ENCODE measurements around the gene ODAD4.
A peak's percentile ranks its signal among the peaks of the same experiment; 100 is the strongest.

The ODAD4 gene

DNA sequence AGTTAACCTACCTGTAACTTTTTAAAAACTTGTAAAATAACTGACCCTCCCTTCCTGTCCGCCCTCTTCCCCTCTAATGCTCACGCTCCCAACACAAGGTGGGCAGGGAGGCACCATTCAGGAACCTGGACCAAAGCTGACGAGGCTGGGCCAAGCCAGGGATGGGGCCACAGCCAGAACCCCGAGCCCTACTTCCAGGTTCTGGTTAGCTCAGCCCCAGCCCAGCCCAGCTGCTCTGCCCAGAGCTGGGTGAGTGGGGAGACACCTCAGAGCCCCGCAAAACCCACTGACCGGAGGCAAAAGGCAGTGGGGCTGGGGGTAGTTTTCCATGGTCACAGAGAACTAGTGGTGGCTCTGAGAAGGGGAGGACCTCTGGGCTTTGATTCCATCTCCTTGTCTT, 43.6 kb downstream of the ODAD4 start:
- H3K4me1 ChIP-seq (ENCODE audit: control insufficient read depth, insufficient read depth, low read length, poor library complexity, severe bottlenecking), result no peaks in the 10 kb centered on the region
- no peak overlapping the region for H3K27ac ChIP-seq (ENCODE audit: low read depth, low read length, severe bottlenecking)
- H3K36me3 ChIP-seq (ENCODE audit: control insufficient read depth, insufficient read depth, low read length), result peaks cover 97% of the 10 kb centered on the region
- 95 to 98% methylated on average over 4 to 5 of the region's 6 CpGs for WGBS, 2 experiments (ENCODE audit: insufficient coverage in 2 of 2)
- H3K4me3 ChIP-seq (ENCODE audit: extremely low read depth, insufficient read depth, low read length, poor library complexity, severe bottlenecking), result no peak overlapping the region
- no peaks in the 10 kb centered on the region for H3K9me3 ChIP-seq (ENCODE audit: control insufficient read depth, low read length)

DNA sequence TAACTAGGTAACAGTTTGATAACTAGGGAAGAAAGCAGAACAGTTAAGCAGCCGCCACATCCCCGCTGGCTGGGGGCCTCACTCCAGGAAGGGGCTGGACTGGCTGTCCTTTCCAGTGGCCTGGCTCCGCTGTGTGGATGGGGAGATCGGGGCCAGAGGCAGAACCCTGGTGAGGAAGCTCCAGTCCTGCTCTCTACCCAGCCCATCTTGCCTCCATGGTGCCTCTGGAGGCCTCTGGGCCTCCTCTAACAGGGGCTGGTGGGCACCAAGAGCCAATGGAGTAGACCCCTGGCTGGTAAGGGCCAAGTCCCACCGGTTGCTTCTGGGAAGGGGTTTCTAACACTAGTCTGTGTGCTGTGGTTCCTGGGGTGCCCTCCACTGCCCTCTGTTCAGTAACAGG, 44.2 kb downstream of the ODAD4 start:
- Histone ChIP-seq H3K9me3 (ENCODE audit: control insufficient read depth, low read length) (no peaks in the 10 kb centered on the region), H3K27ac (ENCODE audit: low read depth, low read length, severe bottlenecking) (no peak overlapping the region), H3K4me1 (ENCODE audit: control insufficient read depth, insufficient read depth, low read length, poor library complexity, severe bottlenecking) (no peaks in the 10 kb centered on the region), H3K36me3 (ENCODE audit: control insufficient read depth, insufficient read depth, low read length) (peaks cover 94% of the 10 kb centered on the region), H3K4me3 (ENCODE audit: extremely low read depth, insufficient read depth, low read length, poor library complexity, severe bottlenecking) (no peak overlapping the region)
- 80 to 96% methylated on average over 2 to 3 of the region's 5 CpGs for WGBS, 2 experiments (ENCODE audit: insufficient coverage in 2 of 2)

DNA sequence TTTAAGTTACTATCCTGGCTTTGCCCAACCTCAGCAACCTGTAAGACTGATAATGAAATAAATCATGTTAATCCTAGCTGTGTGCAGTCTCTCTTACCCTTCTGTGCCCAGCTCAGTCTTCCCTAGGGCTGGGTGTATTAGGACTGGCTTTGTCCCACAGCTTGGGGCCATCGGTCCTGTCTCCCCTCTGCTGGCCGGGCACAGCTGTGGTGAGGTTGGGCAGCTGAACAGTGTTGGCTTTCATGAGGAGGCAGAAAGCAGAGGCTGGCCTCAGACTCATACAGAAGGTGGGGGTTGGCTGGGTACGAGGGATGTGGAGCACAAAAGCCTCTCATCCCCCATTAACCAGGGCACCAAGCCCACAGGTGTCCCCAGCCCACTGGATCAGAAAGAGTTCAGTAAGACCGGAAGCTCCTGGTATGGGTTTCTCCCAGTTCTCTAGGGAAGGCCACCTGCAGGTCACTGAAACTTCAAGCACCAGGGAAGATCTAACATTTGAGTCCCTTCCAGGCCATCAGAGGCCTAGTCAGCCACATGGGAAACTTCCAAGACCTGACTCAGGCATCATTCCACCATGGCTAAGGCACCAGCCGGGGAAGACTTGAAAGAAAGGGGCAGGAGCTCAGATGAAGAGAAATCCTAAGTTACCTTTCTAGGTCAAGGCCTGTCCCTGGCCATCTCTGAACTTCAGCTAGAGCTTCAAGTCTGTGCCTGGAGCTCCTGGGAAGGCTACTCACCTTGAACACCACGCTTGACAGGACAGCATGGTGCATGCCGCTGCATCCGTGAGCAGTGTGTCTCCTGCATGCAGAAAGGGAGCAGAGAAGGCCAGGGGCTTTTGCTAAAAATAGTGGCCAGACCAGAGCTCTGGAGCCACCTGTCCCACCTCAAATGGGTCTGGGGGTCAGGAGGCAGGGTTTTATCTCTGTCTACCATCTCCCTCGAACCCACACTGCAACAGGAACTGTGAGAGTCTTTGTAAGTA, 45.0 kb downstream of the ODAD4 start:
- no peaks in the 10 kb centered on the region for H3K4me1 ChIP-seq (ENCODE audit: control insufficient read depth, insufficient read depth, low read length, poor library complexity, severe bottlenecking)
- H3K36me3 ChIP-seq (ENCODE audit: control insufficient read depth, insufficient read depth, low read length), result peaks cover 93% of the 10 kb centered on the region
- H3K27ac ChIP-seq (ENCODE audit: low read depth, low read length, severe bottlenecking), result no peak overlapping the region
- H3K4me3 ChIP-seq (ENCODE audit: extremely low read depth, insufficient read depth, low read length, poor library complexity, severe bottlenecking), result no peak overlapping the region
- 94 to 100% methylated on average over 6 to 7 of the region's 9 CpGs for WGBS, 2 experiments (ENCODE audit: insufficient coverage in 2 of 2)
- H3K9me3 ChIP-seq (ENCODE audit: control insufficient read depth, low read length), result no peaks in the 10 kb centered on the region

DNA sequence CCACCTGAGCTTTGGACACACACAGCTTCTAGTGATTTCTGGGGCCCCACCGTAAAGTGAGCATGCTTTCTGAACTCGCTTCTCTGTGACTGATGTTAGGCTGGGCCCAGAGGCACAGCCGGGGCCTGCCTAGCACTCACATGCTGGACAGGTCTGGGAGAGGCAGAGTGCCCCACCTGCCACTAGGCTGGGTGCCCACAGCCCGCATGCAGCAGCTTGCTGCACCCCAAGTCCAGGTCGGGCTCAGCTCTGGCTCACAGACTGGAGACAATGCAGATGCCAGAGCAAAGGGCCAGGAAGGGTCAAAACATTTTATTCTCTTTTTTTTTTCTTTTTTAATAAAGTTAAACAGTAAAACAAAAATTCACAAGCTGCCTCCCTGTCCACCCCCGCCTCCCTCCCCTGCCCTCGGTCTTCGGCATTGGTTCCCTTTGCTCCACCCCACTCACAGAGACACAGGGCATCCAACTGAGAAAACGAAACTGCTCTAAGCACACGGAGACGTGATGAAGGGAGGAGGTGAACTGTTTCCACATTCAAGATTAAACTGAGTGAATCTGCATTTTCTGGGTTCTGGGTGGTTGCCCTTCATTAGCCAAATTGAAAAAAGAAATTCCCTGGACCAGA, 45.8 kb downstream of the ODAD4 start:
- H3K27ac ChIP-seq (ENCODE audit: low read depth, low read length, severe bottlenecking), result no peak overlapping the region
- no peaks in the 10 kb centered on the region for H3K9me3 ChIP-seq (ENCODE audit: control insufficient read depth, low read length)
- no peaks in the 10 kb centered on the region for H3K4me1 ChIP-seq (ENCODE audit: control insufficient read depth, insufficient read depth, low read length, poor library complexity, severe bottlenecking)
- 88 to 96% methylated on average over 5 to 7 of the region's 11 CpGs for WGBS, 2 experiments (ENCODE audit: insufficient coverage in 2 of 2)
- peaks cover 93% of the 10 kb centered on the region for H3K36me3 ChIP-seq (ENCODE audit: control insufficient read depth, insufficient read depth, low read length)
- H3K4me3 ChIP-seq (ENCODE audit: extremely low read depth, insufficient read depth, low read length, poor library complexity, severe bottlenecking), result no peak overlapping the region

DNA sequence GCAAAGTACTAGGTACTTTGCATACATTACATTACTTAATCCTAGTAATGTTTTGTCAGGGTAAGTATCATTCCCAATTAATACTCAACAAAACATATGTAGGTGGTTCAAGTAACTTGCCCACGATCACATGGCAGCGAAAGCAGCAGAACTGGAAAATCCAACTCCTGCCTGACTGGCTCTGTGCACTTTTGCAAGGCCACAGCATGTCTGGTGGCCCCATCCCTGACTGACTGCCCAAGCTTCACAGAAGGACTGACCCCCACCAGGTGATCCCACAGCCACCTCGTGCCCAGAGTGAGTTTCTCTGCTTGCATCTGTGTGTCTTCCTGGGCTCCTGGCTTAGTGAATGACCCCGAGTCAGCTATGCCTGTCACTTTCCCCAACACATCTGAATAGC, 47.6 kb downstream of the ODAD4 start:
- H3K9me3 ChIP-seq (ENCODE audit: control insufficient read depth, low read length), result no peaks in the 10 kb centered on the region
- H3K4me1 ChIP-seq (ENCODE audit: control insufficient read depth, insufficient read depth, low read length, poor library complexity, severe bottlenecking), result no peaks in the 10 kb centered on the region
- peaks cover 95% of the 10 kb centered on the region for H3K36me3 ChIP-seq (ENCODE audit: control insufficient read depth, insufficient read depth, low read length)
- H3K4me3 ChIP-seq (ENCODE audit: extremely low read depth, insufficient read depth, low read length, poor library complexity, severe bottlenecking), result no peak overlapping the region
- 91 to 100% methylated on average over 4 of the region's 4 CpGs for WGBS, 2 experiments (ENCODE audit: insufficient coverage in 2 of 2)
- H3K27ac ChIP-seq (ENCODE audit: low read depth, low read length, severe bottlenecking), result no peak overlapping the region

DNA sequence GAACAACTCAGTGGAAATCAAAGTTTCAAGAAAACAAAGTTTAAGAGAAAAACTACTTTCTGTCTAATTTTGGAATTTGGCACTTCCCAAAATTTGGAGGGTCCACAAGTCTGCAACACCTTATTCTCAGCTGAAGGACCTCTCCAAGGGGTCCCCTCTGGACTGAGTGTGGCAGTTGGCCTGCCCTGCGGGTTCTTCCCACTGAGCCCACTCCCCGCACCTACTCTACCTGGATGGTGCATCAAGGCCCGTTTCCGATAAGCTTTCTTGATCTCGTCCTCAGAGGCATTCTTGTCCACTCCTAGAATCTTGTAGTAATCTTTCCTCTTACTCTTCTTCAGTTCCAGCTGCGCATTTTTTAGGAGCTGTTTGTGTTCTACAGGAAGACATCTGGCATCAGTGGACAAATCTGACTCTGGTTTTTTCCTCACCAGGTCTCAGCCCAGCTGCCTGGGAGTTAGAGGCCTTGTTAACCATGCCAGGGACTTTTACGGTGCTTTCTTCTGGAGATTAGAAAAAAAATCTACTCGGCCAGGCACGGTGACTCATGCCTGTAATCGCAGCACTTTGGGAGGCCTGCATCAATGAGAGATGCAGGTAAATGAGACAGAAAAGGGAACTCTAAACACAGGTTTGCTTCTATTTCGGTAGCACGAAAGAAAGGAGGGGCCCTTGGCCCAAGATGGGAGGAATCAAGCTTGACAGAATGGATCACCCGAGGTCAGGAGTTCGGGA, 51.8 kb downstream of the ODAD4 start:
- Histone ChIP-seq H3K4me3 (ENCODE audit: extremely low read depth, insufficient read depth, low read length, poor library complexity, severe bottlenecking) (no peak overlapping the region), H3K9me3 (ENCODE audit: control insufficient read depth, low read length) (no peaks in the 10 kb centered on the region), H3K36me3 (ENCODE audit: control insufficient read depth, insufficient read depth, low read length) (peaks cover 93% of the 10 kb centered on the region), H3K27ac (ENCODE audit: low read depth, low read length, severe bottlenecking) (peak overlapping the region; percentile 30), H3K4me1 (ENCODE audit: control insufficient read depth, insufficient read depth, low read length, poor library complexity, severe bottlenecking) (no peaks in the 10 kb centered on the region)
- WGBS, 2 experiments (ENCODE audit: insufficient coverage in 2 of 2), result 94 to 99% methylated on average over 11 to 12 of the region's 14 CpGs

DNA sequence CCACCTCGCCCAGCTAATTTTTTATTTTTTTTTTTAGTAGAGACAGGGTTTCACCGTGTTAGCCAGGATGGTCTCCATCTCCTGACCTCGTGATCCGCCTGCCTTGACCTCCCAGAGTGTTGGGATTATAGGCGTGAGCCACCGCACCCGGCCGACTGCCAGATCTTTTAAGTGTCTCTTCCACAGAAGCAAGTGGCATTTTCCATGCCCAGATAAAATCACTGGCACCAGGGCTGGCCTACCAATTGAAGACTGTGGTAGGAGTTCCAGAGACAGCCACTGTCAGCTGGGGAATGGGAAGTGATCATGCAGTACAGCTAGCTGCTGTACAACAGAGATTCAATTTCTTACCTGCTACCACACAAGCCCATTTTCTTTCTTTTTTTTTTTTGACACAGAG, 54.0 kb downstream of the ODAD4 start:
- Histone ChIP-seq H3K9me3 (ENCODE audit: control insufficient read depth, low read length) (no peaks in the 10 kb centered on the region), H3K4me1 (ENCODE audit: control insufficient read depth, insufficient read depth, low read length, poor library complexity, severe bottlenecking) (no peaks in the 10 kb centered on the region), H3K36me3 (ENCODE audit: control insufficient read depth, insufficient read depth, low read length) (peaks cover 95% of the 10 kb centered on the region), H3K27ac (ENCODE audit: low read depth, low read length, severe bottlenecking) (no peak overlapping the region), H3K4me3 (ENCODE audit: extremely low read depth, insufficient read depth, low read length, poor library complexity, severe bottlenecking) (no peak overlapping the region)
- 87 to 97% methylated on average over 8 of the region's 8 CpGs for WGBS, 2 experiments (ENCODE audit: insufficient coverage in 2 of 2)

DNA sequence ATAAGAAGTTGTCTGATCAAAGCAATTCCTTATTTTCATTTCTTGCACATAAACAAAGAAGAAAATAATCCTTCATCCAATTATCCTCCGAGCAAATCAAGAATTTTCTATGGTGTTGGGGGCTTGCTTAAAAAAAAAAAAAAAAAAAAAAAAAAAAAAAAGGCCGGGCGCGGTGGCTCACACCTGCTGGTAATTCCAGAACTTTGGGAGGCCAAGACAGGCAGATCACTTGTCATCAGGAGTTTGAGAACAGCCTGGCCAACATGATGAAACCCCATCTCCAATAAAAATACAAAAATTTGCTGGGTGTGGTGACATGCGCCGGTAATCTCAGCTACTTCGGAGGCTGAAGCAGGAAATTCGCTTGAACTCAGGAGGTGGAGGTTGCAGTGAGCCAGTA, 55.5 kb downstream of the ODAD4 start:
- Histone ChIP-seq H3K9me3 (ENCODE audit: control insufficient read depth, low read length) (no peaks in the 10 kb centered on the region), H3K27ac (ENCODE audit: low read depth, low read length, severe bottlenecking) (no peak overlapping the region), H3K4me3 (ENCODE audit: extremely low read depth, insufficient read depth, low read length, poor library complexity, severe bottlenecking) (no peak overlapping the region), H3K36me3 (ENCODE audit: control insufficient read depth, insufficient read depth, low read length) (peaks cover 97% of the 10 kb centered on the region), H3K4me1 (ENCODE audit: control insufficient read depth, insufficient read depth, low read length, poor library complexity, severe bottlenecking) (no peaks in the 10 kb centered on the region)
- WGBS, 2 experiments (ENCODE audit: insufficient coverage in 2 of 2), result 98 to 100% methylated on average over 4 of the region's 8 CpGs

DNA sequence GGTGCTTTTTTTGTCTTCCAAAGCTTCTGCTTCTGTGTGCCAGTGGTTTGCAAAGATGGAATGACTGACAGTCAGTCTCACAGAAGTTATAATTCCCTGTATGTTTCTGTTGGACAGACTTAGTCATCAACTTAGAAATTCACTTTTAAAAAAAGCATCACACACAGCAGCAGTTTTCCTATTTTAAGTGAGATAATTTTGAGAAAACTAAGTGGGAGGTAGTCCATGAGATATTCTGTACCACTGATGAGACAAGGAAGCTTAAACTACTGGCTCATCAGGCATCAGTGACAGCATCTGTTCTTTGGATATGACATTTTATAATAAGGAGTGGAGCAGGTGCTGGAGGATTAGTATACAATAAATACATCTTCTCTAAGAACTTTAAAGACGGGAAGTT, 56.2 kb downstream of the ODAD4 start:
- whole genome bisulfite sequencing, 2 experiments (ENCODE audit: insufficient coverage in 2 of 2), result no CpG with 5 or more reads among the region's 1 CpG
- Histone ChIP-seq H3K4me3 (ENCODE audit: extremely low read depth, insufficient read depth, low read length, poor library complexity, severe bottlenecking) (no peak overlapping the region), H3K9me3 (ENCODE audit: control insufficient read depth, low read length) (no peaks in the 10 kb centered on the region), H3K36me3 (ENCODE audit: control insufficient read depth, insufficient read depth, low read length) (peaks cover 96% of the 10 kb centered on the region), H3K4me1 (ENCODE audit: control insufficient read depth, insufficient read depth, low read length, poor library complexity, severe bottlenecking) (no peaks in the 10 kb centered on the region), H3K27ac (ENCODE audit: low read depth, low read length, severe bottlenecking) (no peak overlapping the region)

DNA sequence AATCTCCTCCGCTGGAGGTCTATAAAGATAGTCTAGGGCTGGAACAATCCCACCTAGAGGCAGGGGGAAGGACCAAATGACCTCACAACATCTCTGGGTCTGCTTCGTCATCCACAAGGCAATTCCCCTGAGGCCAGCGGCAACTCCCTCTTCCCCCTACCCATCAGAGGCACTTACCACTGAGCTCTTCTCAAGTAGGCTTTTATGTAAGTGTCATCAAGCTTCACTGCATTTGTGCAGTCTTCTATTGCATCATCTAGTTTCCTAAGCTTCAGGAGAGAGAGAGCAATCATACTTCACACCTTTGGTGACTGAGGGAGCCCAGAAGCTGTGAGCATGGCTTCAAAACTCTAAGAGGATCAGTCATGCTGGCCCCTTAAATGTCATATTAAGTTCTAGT, 57.2 kb downstream of the ODAD4 start:
- H3K9me3 ChIP-seq (ENCODE audit: control insufficient read depth, low read length), result no peaks in the 10 kb centered on the region
- H3K4me1 ChIP-seq (ENCODE audit: control insufficient read depth, insufficient read depth, low read length, poor library complexity, severe bottlenecking), result no peaks in the 10 kb centered on the region
- H3K27ac ChIP-seq (ENCODE audit: low read depth, low read length, severe bottlenecking), result no peak overlapping the region
- WGBS, 2 experiments (ENCODE audit: insufficient coverage in 2 of 2), result 88 to 100% methylated on average over 1 to 2 of the region's 3 CpGs
- peaks cover 96% of the 10 kb centered on the region for H3K36me3 ChIP-seq (ENCODE audit: control insufficient read depth, insufficient read depth, low read length)
- no peak overlapping the region for H3K4me3 ChIP-seq (ENCODE audit: extremely low read depth, insufficient read depth, low read length, poor library complexity, severe bottlenecking)
